ENCODE measurements around the gene PTAFR.
A peak's percentile ranks its signal among the peaks of the same experiment; 100 is the strongest.

DNA sequence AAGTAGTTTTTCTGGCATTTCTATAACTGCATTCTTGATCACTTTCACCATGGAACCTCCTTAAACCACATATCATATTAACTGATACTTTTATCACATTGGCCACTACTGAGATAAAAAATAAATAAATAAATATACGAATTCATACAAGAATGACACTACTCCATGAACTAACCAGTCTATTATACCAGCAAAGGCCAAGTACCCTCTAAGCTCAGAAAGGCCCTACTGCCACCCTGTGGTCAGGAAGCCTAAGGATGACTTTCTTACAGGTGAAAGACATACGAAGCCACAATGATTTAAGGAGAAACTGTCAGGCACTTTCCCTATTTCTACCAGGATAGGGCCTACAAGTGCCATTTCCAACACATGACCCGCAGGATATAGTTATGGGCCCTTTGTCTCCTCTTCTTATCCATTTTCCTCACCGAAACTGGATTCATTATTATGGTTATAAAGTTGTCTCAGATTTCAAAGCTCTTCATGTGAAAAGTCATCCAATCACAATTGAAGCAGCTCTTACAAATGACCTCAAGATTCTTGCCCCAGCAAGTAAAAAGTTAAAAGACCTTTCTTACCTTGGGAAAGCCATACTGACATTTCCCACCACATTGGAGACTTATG lies 32.4 kb upstream of the PTAFR start:
- TF ChIP-seq CTCF (IDR thresholded peaks at IDR 0.05) (peak; percentile 26 to 65 (median 59)), POLR2A (IDR thresholded peaks at IDR 0.05) (no peak)

All from body of pancreas (tissue), 4 donors.